NCI-H2029 (cell line): ENCODE results near the gene SLX9.

ENCODE experiments used
- DNase-seq: peaks from one replicate; lab custom pipeline; 2025; lab: John Stamatoyannopoulos, UW

Gene SLX9

GRCh38 chr21:44991538-44992483 is 52.0 kb downstream of the SLX9 start:
- no peak for DNase-seq

- DNase-seq: no peak
These were observed 52.8 kb downstream of the SLX9 start for GRCh38 chr21:44992608-44993031.

- DNase-seq: no peak
These were observed 53.7 kb downstream of the SLX9 start for GRCh38 chr21:44993321-44994046.

GRCh38 chr21:44994047-44994694 is 54.3 kb downstream of the SLX9 start:
- DNase-seq: no peak

- no peak for DNase-seq
These were observed 55.0 kb downstream of the SLX9 start for GRCh38 chr21:44994695-44995342.

GRCh38 chr21:44995343-44995941 is 55.6 kb downstream of the SLX9 start:
- DNase-seq: no peak

- no peak for DNase-seq
These were observed 56.3 kb downstream of the SLX9 start for GRCh38 chr21:44996096-44996495.

- no peak for DNase-seq
These were observed 56.7 kb downstream of the SLX9 start for GRCh38 chr21:44996501-44996921.

GRCh38 chr21:44996983-44997936 is 57.4 kb downstream of the SLX9 start:
- no peak for DNase-seq

- no peak for DNase-seq
These were observed 58.3 kb downstream of the SLX9 start for GRCh38 chr21:44998086-44998620.

GRCh38 chr21:44998621-44999427 is 59.0 kb downstream of the SLX9 start:
- DNase-seq: no peak

- DNase-seq: no peak
These were observed 59.7 kb downstream of the SLX9 start for GRCh38 chr21:44999428-44999971.

GRCh38 chr21:44999972-45000636 is 60.3 kb downstream of the SLX9 start:
- DNase-seq: no peak

GRCh38 chr21:45000637-45001133 is 60.9 kb downstream of the SLX9 start:
- no peak for DNase-seq

- no peak for DNase-seq
These were observed 61.6 kb downstream of the SLX9 start for GRCh38 chr21:45001134-45002095.

GRCh38 chr21:45002381-45003204 is 62.8 kb downstream of the SLX9 start:
- no peak for DNase-seq
